Middle frontal gyrus (tissue), 1 donor: Measurements from ENCODE around the gene DOCK9.

Source experiments
- DNase-seq: peaks from one replicate; pipeline ENCODE4 v3.0.0-alpha.2; 2015; ENCODE audit warnings: low spot score; ENCODE audit errors: extremely low spot score

The DOCK9 gene

DNA sequence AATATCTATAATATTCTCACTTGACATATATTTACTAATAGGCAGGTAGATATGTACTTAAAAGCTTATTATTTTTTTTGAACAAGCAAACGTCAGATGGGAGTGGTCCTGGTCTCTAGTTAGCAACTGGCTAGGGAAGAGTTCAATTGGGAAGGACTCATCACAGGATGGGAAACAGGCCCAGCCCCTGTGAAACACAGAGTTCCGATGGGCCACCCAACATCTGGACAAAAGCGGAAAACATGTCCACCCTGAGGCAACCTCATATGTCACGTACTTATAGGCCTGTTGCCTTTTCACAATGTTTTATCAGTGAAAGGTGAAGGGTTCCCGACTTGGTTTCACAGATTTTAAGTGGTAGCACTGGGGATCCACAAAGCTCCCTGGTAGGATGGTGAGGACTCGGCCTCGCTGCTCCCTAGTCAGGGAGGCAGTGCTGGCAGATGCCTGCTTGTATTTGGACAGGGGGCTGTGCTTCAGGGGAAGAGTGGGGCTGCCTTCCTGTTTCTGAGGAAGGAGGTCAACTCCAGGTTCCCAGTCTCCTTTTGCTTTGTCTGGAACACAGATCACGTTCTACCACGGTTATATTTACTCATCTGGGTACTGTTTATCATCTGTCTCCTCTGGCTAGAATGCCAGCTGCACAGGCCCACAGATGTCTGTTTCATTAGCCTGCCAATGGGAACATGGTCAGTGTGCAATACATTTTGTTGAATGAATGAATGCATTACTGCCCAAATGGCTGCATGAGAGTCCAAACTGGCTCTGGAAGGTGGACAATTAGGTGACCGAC lies 176.0 kb downstream of the DOCK9 start:
- no peak for DNase-seq

DNA sequence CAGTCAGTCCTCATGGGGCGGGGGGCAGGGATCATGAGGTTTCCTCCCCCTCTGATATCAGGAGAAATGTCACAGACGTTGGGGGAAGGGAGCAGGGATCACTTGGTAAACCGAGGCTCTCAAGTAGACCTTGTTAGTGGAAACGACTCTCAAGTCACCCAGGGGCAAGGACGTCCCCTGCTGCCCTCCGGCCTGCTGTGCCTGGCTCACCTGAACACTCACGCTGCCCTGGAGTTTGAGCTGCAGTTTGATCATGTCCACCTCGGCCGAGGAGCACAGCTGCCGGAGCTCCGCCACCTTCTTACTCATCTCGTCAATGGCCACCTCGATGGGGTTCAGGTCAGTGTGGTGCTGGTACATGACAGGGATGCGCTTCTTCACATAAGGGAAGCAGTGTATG lies 177.8 kb downstream of the DOCK9 start:
- DNase-seq: no peak

DNA sequence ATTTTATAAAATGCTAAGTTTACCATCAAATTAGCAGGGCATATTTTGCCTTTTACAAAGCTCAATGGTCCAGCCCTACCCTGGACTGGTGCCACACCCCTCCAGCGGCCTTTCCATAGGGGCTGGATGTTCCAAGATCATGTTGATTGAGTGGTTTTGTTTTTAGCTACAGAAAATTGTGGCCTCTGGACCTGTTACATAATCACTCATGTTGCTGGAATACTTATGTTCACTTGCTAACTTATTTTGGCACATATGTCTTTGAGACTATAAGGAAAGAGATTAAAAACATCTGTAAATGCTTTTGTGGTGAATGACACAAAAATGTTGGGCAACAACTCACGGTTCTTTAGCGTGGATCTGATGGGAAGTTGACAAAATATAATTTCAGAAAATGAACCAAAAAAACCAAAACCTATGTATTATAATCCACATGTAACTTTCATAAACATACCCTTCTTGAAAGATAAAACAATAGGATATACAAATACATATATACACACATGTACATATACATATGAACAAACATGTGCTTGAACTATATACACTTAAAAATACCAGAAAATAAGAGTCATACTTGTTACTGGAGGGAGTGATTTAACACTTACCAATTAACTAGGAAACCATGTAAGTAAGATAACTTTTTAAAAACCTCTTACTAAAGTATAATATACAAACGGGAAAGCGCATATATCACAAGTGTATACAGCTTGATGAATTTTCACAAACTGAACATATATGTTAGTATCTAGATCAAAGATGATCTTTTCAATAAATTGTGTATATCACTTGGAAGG lies 178.8 kb downstream of the DOCK9 start:
- DNase-seq: no peak

DNA sequence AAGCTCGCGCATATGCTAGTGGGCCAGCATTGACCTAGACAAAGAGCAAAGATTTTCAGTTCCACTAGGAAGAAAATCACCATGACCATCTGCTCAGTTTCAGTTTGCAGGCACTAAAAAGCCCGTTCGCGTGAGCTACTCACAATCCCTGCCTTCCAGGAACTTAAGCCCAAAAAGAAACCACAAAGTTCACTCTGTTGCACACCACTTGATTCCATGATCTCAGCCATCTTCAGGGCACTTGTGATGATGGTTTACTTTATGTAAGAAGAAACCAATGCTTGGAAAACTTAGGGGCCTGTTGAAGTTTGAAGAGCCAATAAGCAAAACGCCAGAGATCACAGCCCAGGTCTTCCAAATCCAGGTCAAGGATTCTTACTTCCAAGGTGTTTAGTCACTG lies 180.4 kb downstream of the DOCK9 start:
- DNase-seq: no peak

DNA sequence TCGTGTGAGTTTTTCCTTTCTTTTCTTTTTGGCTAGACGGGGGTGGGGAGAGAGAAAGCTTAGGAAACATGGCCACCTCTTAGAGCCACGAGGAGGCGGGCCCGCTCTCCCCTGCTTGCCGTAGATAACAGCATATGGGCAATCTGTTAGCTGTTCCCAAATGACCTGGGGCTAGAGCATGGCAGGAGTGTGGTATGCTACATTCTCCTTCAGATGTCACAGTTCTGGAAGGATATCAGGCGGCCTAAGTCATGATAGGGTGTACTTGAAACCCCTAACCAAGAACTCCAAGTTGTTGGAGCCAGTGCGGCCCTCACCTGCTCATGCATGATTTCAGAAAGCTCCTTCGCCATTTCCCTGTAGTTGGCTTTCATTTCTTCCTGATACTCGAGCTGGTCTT lies 181.1 kb downstream of the DOCK9 start:
- no peak for DNase-seq

DNA sequence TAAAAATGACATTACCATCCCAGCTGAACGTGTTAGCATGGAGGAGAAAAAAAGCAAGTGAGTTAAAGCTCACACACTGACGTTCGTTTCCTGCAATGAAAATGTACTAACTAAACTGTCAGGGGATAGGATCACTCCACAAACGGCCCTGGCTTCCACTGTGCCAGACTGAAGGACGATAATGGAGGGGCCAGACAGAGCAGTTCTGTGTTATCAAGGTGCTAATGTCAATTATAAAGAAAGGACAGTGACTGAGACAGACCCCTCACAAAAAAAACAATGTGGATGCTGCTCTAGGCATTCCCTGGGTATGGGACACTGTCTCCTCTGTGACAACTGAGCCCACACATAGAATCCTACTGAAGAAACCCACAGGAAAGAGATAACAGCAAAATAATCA lies 181.7 kb downstream of the DOCK9 start:
- DNase-seq: no peak

DNA sequence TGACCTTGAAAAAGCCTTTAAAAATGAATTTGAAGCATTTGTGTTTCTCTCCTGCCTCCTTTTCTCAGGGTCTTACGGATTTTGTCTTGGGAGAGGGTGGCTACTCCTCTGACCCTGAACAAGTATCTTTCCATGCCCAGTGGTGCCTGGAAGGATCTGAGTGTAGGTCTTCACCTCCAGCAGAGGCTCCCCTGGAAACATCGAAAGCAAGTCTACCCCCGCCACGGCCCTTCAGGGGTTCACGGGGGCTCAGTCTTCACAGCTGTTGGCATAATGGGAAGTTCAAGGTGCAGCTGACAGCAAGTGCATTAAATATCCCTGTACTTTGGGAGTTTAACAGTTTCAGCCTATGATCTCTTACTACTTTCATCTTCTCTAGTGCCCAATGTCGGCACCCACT lies 182.6 kb downstream of the DOCK9 start:
- DNase-seq: no peak

DNA sequence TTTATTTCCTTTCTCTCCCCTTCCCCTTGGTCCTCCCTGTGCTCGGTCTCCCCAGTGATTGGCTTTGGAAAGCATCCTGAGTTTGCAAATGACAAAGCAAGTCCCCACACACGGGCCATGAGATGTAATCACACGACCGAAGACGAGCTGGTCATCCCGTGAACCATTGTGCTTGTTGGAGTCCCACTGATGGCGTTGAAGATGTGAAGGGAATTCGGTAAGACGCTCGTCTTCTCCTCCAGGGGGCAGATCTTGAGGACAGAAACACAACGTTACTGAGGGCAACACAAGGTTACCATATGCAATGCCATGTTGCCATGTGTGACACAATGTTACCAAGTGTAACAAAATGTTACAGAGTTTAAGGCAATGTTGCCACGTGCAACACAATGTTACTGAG lies 183.4 kb downstream of the DOCK9 start:
- DNase-seq: no peak

DNA sequence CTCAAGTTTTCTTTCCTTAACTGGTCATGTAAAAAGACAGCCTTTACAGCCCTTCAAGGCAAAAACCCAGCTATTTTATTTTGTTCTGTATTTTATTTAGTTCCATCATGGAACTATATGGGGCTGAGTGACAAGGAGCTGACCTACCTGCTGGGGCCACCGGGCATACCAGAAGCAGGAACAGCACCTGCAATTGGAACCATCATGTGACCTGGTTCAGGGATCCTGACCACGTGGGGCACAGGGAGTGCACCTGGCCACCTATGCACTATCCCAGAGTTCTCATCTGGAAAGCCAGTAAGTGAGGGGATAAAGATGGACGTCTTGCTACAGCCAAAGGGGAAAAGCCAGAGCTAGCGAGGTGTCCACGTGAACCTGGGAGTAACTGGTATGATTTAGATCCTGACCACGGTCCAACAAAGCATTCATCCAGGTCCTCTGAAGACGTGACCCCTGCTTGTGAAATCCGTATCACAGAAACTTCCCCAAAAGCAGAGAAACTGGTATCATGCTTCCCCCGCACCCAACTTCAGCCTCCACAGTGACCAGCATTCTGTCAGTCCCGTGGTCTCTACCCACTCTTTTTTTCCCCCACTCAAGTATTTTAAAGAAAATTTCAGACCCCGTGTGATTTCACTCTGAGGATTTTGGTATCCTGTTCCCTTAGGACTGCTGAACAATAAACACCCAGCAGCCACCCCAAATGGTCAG lies 184.9 kb downstream of the DOCK9 start:
- DNase-seq: no peak

DNA sequence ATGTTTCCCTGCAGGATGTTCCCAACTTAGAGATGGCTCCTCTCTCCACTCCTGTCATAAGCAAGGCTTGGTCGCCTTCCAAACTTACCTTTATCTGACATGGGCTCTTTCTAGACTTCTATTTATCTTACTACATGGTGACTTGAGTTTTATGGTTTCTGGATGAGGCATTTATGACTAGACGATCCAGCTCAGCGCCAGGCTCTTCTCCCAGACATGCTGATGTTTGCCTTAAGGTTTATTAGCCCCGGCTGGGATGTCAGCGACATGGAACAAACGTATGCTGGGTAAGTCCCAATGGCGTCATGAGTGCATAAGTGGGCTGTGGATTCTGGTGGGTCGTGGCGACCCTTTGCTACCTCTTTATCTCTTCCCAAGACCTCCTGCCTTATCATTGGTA lies 185.5 kb downstream of the DOCK9 start:
- no peak for DNase-seq

DNA sequence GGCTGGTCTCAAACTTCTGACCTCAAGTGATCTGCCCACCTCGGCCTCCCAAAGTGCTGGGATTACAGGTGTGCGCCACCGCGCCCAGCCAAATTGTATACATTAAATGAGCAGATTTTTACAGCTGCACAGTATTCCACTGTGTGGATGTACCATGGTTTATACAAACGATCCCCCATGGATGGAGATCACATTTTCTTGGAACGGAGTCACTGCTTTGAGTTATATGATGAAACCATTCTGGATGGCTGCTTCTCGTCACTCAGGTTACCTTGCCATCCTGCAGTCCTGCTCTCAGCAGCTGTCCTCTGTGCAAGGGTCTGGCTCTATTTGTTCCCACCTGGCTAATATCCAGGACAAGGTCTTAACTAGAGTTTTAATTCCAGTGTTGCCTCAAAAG lies 186.3 kb downstream of the DOCK9 start:
- DNase-seq: no peak

DNA sequence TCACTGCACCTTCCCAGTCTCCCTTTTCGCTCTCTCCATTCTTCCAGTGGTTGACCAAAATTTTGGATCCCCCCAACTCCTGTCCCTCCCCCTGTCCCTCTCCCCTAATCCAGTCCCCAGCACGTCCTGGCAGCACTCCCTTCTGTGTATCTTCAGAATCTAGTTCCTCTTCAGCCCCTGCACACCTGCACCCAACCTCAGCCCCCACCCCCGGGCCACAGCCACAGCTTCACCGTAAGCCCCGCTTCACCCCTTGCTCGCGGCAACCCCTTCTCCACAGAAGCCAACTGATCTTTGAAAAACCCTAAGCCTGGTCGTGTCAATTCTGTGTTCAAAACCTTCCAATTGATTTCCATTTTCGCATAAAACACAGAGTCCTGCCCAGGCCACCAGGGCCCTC lies 189.9 kb downstream of the DOCK9 start:
- DNase-seq: no peak

DNA sequence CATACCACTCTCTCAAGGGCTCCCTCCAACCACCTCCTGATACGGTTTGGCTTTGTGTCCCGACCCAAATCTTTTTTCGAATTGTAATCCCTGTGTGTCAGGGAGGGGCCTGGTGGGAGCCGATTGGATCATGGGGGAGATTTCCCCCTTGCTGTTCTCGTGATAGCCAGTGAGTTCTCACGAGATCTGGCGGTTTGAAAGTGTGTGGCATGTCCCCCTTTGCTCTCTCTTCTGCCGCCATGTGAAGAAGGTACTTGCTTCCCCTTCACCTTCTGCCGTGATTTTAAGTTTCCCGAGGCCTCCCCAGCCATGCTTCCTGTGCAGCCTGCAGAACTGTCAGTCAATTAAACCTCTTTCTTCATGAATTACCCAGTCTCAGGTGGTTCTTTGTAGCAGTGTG lies 190.7 kb downstream of the DOCK9 start:
- no peak for DNase-seq

DNA sequence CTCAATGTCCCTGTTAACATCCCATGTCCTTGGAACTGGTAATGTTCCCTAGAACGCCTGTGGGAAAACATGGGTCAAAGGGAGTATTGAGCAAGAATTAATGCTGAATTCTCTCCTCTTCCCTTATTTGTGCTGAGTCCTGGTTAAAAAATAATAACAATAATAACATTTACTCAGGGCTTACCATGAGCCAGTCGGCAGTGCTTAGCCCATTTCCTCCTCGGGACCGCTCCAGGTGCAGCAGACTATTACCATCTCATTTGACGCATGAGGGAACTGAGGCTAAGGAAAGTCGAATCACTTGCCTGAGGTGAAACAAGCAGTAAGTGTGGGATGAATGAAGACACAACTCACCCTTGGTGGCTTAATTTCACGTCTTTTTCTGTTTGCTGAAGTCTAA lies 191.8 kb downstream of the DOCK9 start:
- no peak for DNase-seq

DNA sequence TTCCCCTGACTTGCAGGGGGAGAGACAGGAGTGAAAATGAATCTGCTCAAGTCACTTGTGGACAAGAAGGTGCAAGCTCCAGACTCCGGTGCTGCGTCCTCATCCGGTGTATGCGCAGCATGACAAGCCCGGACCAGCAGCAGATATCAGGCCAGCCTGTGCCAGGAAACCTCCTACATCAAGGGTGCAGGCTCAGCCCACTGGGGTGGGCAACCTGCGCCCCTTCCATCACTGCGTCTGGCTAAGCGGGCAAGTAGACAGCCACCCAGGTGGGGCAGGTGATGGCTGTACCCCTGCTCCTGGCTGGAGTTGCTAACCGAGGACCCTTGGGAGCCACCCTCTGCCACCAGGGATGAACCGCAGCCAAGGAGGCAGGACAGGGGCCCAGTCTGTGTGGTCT lies 192.5 kb downstream of the DOCK9 start:
- no peak for DNase-seq

DNA sequence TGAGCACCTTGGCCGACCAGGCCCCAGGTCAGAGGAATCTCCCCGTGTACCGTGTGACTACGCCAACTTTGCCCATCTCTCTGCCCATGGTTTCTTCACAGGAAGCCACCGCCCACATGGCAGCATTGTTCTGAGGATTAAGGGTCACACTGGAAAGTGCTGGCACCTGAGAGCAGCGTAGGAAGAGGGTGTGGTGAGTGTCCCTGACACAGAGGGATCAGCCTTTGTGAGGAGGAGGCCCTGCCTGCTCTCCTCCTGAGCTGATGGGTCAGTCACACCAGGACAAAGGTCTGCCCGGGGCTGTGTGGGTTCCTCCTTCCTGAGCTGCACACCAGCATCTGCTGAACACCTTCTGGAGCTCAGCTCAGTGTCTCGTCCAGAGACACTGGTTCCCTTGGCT lies 193.2 kb downstream of the DOCK9 start:
- DNase-seq: no peak

DNA sequence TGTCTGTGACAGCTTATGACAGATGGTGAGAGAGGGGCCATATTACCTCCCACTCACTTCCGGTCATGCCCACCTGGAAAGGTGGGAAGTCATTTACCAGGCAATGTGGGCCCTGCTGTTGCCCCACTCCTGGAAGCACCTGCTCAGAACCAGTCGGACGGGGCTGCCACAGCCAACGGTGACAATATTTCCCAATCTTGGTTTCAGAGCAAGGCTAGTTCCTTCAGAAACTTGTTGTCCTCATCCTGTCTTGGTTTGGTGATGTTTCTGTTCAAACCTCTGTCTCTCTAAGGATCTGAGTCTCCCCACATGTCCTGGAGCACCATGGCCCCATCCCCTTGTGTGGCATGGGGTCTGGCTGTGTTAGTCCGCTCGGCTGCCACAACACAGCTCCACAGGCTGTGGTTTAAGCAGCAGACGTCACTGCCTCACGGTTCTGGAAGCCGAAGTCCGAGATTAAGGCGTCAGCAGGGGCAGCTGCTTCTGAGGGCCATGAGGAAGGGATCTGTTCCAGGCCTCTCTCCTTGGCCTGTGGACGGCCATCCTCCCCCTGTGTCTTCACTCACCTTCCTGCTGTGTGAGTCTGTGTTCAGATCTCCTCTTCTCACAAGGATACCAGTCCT lies 193.9 kb downstream of the DOCK9 start:
- no peak for DNase-seq

DNA sequence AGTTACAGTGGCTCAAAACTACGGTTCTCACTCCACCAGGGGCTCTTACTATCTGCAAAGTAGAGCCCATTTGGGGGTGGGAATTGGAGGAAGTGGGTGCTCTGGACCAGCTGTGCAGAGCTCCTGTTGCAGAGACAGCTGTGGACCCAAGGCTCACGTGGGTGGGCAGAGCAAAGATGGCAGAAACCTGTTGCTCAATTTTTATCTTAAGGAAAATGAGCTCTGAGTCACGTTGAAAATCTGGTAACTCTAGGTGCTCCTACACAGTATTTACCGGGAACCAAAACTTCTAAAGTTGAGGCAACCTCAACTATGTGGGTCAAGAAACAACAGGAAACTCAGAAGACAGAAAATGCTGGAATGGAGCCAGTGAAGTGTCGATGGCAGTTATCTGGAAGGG lies 195.2 kb downstream of the DOCK9 start:
- DNase-seq: no peak

DNA sequence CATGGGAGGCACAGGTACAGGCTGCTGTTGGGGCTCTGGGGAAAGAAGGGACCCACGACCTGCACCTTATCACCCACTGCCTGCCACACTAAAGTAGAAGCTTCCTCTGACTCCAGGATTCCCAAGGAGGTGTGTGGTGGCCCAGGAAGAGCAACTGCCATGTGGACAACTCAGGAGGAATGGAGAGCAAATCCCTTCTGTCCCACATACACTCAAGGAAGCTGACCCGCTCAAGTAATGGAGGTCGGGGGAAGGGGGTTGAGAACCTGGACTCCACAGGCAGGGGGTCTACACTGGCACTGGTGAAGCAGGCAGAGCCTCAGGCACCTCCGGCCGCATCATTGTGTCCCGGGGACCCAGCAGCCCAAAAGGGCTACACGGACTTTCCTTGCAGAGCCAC lies 196.0 kb downstream of the DOCK9 start:
- no peak for DNase-seq

DNA sequence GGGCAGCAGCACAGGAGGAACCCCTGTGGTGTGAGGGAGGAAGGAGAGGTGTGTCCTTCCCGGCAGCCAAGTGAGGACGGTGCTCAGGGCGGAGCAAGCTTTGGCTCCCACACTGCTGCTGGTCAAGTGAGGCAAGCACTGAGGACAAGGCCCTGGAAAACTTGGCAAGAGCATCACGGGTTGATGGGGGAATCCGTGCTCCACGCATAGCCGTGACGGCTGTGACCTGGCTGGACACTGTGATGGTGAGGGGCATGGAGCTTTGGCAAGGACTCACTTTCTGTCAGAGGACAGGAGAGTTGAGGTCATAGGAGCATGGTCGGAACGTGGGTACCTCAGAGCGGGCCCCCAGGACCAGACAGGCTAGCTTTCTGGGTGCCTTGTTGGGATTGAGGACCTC lies 196.4 kb downstream of the DOCK9 start:
- DNase-seq: no peak

DNA sequence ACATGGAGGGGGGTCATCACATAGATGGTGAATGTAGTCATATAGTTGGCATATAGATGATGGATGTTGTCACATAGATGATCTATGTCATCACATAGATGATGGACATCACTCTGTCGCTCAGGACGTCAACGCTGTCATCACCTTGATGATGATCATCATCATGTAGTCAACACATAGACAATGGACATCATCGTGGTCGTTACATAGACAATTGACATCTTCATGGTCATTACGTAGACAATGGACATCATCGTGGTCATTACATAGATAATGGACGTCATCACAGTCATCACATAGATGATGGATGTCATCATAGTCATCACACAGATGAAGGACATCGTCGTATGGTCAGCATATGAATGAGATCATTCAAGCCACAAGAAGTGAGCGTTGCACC lies 196.8 kb downstream of the DOCK9 start:
- no peak for DNase-seq

DNA sequence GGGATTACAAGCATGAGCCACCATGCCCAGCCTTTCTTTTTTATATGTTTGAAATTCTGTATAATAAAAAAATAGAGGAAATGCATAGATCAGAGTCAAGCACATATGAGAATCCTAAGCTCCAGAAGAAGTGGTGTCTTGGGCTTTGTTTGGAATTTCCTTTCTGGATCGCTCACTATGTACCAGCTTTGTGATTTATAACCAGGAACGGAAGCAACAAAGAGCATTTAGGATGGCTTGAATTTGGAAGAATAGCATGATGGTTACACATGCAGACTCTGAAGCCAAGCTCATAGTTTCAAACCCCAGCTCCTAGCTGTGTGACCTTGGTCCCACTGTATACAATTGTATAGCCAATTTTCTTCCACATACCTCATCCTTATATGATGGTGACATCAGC lies 197.4 kb downstream of the DOCK9 start:
- DNase-seq: no peak
